Immature natural killer cell (primary cell): ENCODE measurements around the gene DACH1. TPM values are rescaled to one million over a fixed set of nuclear protein-coding genes. Genes with fewer than 3 reads are reported as not detected.
"Not testable (repeated sequence)": the region's sequence is repeated elsewhere in the genome, so short reads cannot be mapped to it uniquely, and the experiment has no call there.

Experiments
- DNase-seq, 3 donors: peaks; one replicate each; pipeline ENCODE4 v3.0.0; 2022; ENCODE audit warnings: mixed read lengths in 1 of 3
- H3K27ac Mint-ChIP-seq, 6 donors: one replicate each; pipeline ENCODE4 v1.8.0; 2020; ENCODE audit warnings: mixed read lengths in 6 of 6, mild to moderate bottlenecking in 5 of 6, inconsistent platforms in 4 of 6, moderate library complexity in 3 of 6
- H3K27me3 Mint-ChIP-seq, 3 donors: one replicate each; pipeline ENCODE4 v1.8.0; 2020 to 2021; ENCODE audit warnings: low read depth in 3 of 3, mild to moderate bottlenecking in 3 of 3, mixed read lengths in 3 of 3, moderate library complexity in 3 of 3, inconsistent platforms in 1 of 3
- H3K36me3 Mint-ChIP-seq, 3 donors: one replicate each; pipeline ENCODE4 v1.8.0; 2020; ENCODE audit warnings: mixed read lengths in 3 of 3, inconsistent platforms in 2 of 3, mild to moderate bottlenecking in 2 of 3
- H3K4me1 Mint-ChIP-seq, 2 donors: one replicate each; pipeline ENCODE4 v1.8.0; 2020; ENCODE audit warnings: inconsistent platforms in 2 of 2, mild to moderate bottlenecking in 2 of 2, mixed read lengths in 2 of 2, moderate library complexity in 1 of 2
- H3K4me3 Mint-ChIP-seq, 5 donors: one replicate each; pipeline ENCODE4 v1.8.0; 2020; ENCODE audit warnings: mild to moderate bottlenecking in 5 of 5, mixed read lengths in 5 of 5, inconsistent platforms in 3 of 5, moderate library complexity in 3 of 5
- H3K9me3 Mint-ChIP-seq, 6 donors: one replicate each; pipeline ENCODE4 v1.8.0; 2020; ENCODE audit warnings: mild to moderate bottlenecking in 6 of 6, mixed read lengths in 6 of 6, inconsistent platforms in 4 of 6, moderate library complexity in 3 of 6
- polyA plus RNA-seq, 3 donors: library from polyadenylated mRNA; unstranded; fragments of 300-500 nt; fragmentation: Illumina TruSeq; gene quantifications; one replicate each; pipeline ENCODE4 v1.2.3, GENCODE V29; 2021

DACH1 gene
- polyA plus RNA-seq, 3 donors from 2014 or later: 0.08 to 0.72 (median 0.32) TPM

- no peaks in the 10 kb centered on the region for H3K36me3 Mint-ChIP-seq
These were observed 65.2 kb downstream of the DACH1 start for GRCh38 chr13:71801781-71802180.

GRCh38 chr13:71801165-71801760 lies 65.7 kb downstream of the DACH1 start:
- Mint-ChIP-seq H3K27ac (no peak overlapping the region), H3K4me1 (no peaks in the 10 kb centered on the region), H3K36me3 (no peaks in the 10 kb centered on the region), H3K9me3 (peaks cover 0 to 10% (median 0%) of the 10 kb centered on the region in 6 donors), H3K4me3 (no peak overlapping the region), H3K27me3 (no peaks in the 10 kb centered on the region)
- no peak for DNase-seq

More at GRCh38 chr13:71801781-71802180, 65.2 kb downstream of the DACH1 start:
- no peaks in the 10 kb centered on the region for H3K27me3 Mint-ChIP-seq
- H3K4me3 Mint-ChIP-seq: no peak overlapping the region
- no peak for DNase-seq
- peaks cover 0 to 10% (median 0%) of the 10 kb centered on the region in 6 donors for H3K9me3 Mint-ChIP-seq
- H3K27ac Mint-ChIP-seq: no peak overlapping the region
- H3K4me1 Mint-ChIP-seq: no peaks in the 10 kb centered on the region

- no peaks in the 10 kb centered on the region for H3K27me3 Mint-ChIP-seq
- no peaks in the 10 kb centered on the region for H3K4me1 Mint-ChIP-seq
- H3K9me3 Mint-ChIP-seq: peaks cover 0 to 14% (median 0%) of the 10 kb centered on the region in 6 donors
- H3K27ac Mint-ChIP-seq: no peak overlapping the region
- H3K4me3 Mint-ChIP-seq: no peak overlapping the region
- DNase-seq: no peak
- H3K36me3 Mint-ChIP-seq: no peaks in the 10 kb centered on the region
These were observed 67.7 kb downstream of the DACH1 start for GRCh38 chr13:71799324-71799723.

- Mint-ChIP-seq H3K9me3 (peaks cover 0 to 14% (median 0%) of the 10 kb centered on the region in 6 donors), H3K4me1 (no peaks in the 10 kb centered on the region), H3K36me3 (no peaks in the 10 kb centered on the region), H3K27me3 (no peaks in the 10 kb centered on the region), H3K27ac (no peak overlapping the region), H3K4me3 (no peak overlapping the region)
- no peak for DNase-seq
These were observed 68.3 kb downstream of the DACH1 start for GRCh38 chr13:71798707-71799106.

- DNase-seq: no peak
- H3K9me3 Mint-ChIP-seq: peaks cover 0 to 14% (median 0%) of the 10 kb centered on the region in 6 donors
- H3K4me3 Mint-ChIP-seq: no peak overlapping the region
- no peaks in the 10 kb centered on the region for H3K36me3 Mint-ChIP-seq
- H3K4me1 Mint-ChIP-seq: no peaks in the 10 kb centered on the region
- H3K27me3 Mint-ChIP-seq: no peaks in the 10 kb centered on the region
- H3K27ac Mint-ChIP-seq: no peak overlapping the region
These were observed 69.5 kb downstream of the DACH1 start for GRCh38 chr13:71797517-71797916.

GRCh38 chr13:71789693-71790329 lies 77.2 kb downstream of the DACH1 start:
- H3K36me3 Mint-ChIP-seq: no peaks in the 10 kb centered on the region
- H3K27ac Mint-ChIP-seq: no peak overlapping the region
- H3K4me3 Mint-ChIP-seq: no peak overlapping the region
- no peaks in the 10 kb centered on the region for H3K4me1 Mint-ChIP-seq
- no peaks in the 10 kb centered on the region for H3K27me3 Mint-ChIP-seq
- peaks cover 0 to 12% (median 3%) of the 10 kb centered on the region in 6 donors for H3K9me3 Mint-ChIP-seq
- no peak for DNase-seq

GRCh38 chr13:71789037-71789436 lies 78.0 kb downstream of the DACH1 start:
- Mint-ChIP-seq H3K27ac (no peak overlapping the region), H3K4me3 (no peak overlapping the region), H3K4me1 (no peaks in the 10 kb centered on the region), H3K27me3 (no peaks in the 10 kb centered on the region), H3K36me3 (no peaks in the 10 kb centered on the region), H3K9me3 (peaks cover 0 to 12% (median 3%) of the 10 kb centered on the region in 6 donors)
- DNase-seq: no peak

GRCh38 chr13:71787414-71787813 lies 79.6 kb downstream of the DACH1 start:
- H3K27ac Mint-ChIP-seq: no peak overlapping the region
- H3K27me3 Mint-ChIP-seq: no peaks in the 10 kb centered on the region

GRCh38 chr13:71786875-71787274 lies 80.1 kb downstream of the DACH1 start:
- Mint-ChIP-seq H3K36me3 (no peaks in the 10 kb centered on the region), H3K27me3 (no peaks in the 10 kb centered on the region), H3K9me3 (peaks cover 0 to 12% (median 3%) of the 10 kb centered on the region in 6 donors), H3K27ac (no peak overlapping the region), H3K4me3 (no peak overlapping the region), H3K4me1 (no peaks in the 10 kb centered on the region)
- DNase-seq: no peak

More at GRCh38 chr13:71787414-71787813, 79.6 kb downstream of the DACH1 start:
- Mint-ChIP-seq H3K36me3 (no peaks in the 10 kb centered on the region), H3K9me3 (peaks cover 0 to 12% (median 3%) of the 10 kb centered on the region in 6 donors), H3K4me3 (no peak overlapping the region), H3K4me1 (no peaks in the 10 kb centered on the region)
- no peak for DNase-seq

- DNase-seq: no peak
- Mint-ChIP-seq H3K4me3 (no peak overlapping the region), H3K27me3 (no peaks in the 10 kb centered on the region), H3K36me3 (no peaks in the 10 kb centered on the region), H3K27ac (no peak overlapping the region), H3K9me3 (peaks cover 0 to 7% (median 2%) of the 10 kb centered on the region in 6 donors), H3K4me1 (no peaks in the 10 kb centered on the region)
These were observed 81.6 kb downstream of the DACH1 start for GRCh38 chr13:71785361-71785760.

GRCh38 chr13:71780546-71780945 lies 86.5 kb downstream of the DACH1 start:
- no peaks in the 10 kb centered on the region for H3K27me3 Mint-ChIP-seq
- no peak overlapping the region for H3K27ac Mint-ChIP-seq
- no peak overlapping the region for H3K4me3 Mint-ChIP-seq
- H3K4me1 Mint-ChIP-seq: no peaks in the 10 kb centered on the region
- DNase-seq: no peak
- H3K36me3 Mint-ChIP-seq: no peaks in the 10 kb centered on the region
- H3K9me3 Mint-ChIP-seq: peaks cover 0 to 16% (median under 1%) of the 10 kb centered on the region in 6 donors

GRCh38 chr13:71778998-71779397 lies 88.0 kb downstream of the DACH1 start:
- H3K36me3 Mint-ChIP-seq, H3K4me1 Mint-ChIP-seq, H3K4me3 Mint-ChIP-seq, H3K27ac Mint-ChIP-seq, DNase-seq, H3K27me3 Mint-ChIP-seq: not testable (repeated sequence)
- H3K9me3 Mint-ChIP-seq: peaks cover 0 to 16% (median 0%) of the 10 kb centered on the region in 6 donors

GRCh38 chr13:71775966-71776365 lies 91.0 kb downstream of the DACH1 start:
- no peaks in the 10 kb centered on the region for H3K4me1 Mint-ChIP-seq
- H3K9me3 Mint-ChIP-seq: peaks cover 0 to 16% (median 0%) of the 10 kb centered on the region in 6 donors
- no peak overlapping the region for H3K4me3 Mint-ChIP-seq
- no peaks in the 10 kb centered on the region for H3K27me3 Mint-ChIP-seq
- no peak for DNase-seq
- H3K27ac Mint-ChIP-seq: no peak overlapping the region
- no peaks in the 10 kb centered on the region for H3K36me3 Mint-ChIP-seq

GRCh38 chr13:71774863-71775262 lies 92.1 kb downstream of the DACH1 start:
- no peak for DNase-seq
- no peaks in the 10 kb centered on the region for H3K27me3 Mint-ChIP-seq
- no peaks in the 10 kb centered on the region for H3K36me3 Mint-ChIP-seq
- H3K9me3 Mint-ChIP-seq: peaks cover 0 to 11% (median 0%) of the 10 kb centered on the region in 6 donors
- no peaks in the 10 kb centered on the region for H3K4me1 Mint-ChIP-seq
- no peak overlapping the region for H3K4me3 Mint-ChIP-seq
- no peak overlapping the region for H3K27ac Mint-ChIP-seq

GRCh38 chr13:71773531-71773930 lies 93.5 kb downstream of the DACH1 start:
- Mint-ChIP-seq H3K4me3 (no peak overlapping the region), H3K4me1 (no peaks in the 10 kb centered on the region), H3K27me3 (no peaks in the 10 kb centered on the region), H3K27ac (no peak overlapping the region), H3K36me3 (no peaks in the 10 kb centered on the region), H3K9me3 (peaks cover 0 to 9% (median 0%) of the 10 kb centered on the region in 6 donors)
- no peak for DNase-seq
